GM23338 (cell line): ENCODE results near the gene TNK2.

ENCODE experiments used
- CREB1 ChIP-seq: fragments of 250-450 bp; sonication (Bioruptor Pico); IDR thresholded peaks from 2 replicates; pipeline ENCODE4 v1.5.0; 2020; ENCODE audit warnings: low read depth, mild to moderate bottlenecking, moderate library complexity
- EZH2 ChIP-seq: fragments of 200-600 bp; sonication (generic); IDR thresholded peaks from one replicate; pipeline ENCODE4 v1.8.0; 2017; ENCODE audit warnings: antibody characterized with exemption, mild to moderate bottlenecking, low read depth; ENCODE audit not compliant: unreplicated experiment
- EZH2phosphoT487 ChIP-seq: fragments of 200-600 bp; sonication (generic); IDR thresholded peaks from one replicate; pipeline ENCODE4 v1.8.1; 2018; ENCODE audit warnings: antibody characterized with exemption; ENCODE audit not compliant: unreplicated experiment
- JUNB ChIP-seq: IDR thresholded peaks from one replicate; pipeline ENCODE4 v1.6.1; 2016; ENCODE audit warnings: antibody characterized with exemption; ENCODE audit not compliant: unreplicated experiment
- POLR2AphosphoS5 ChIP-seq: IDR thresholded peaks from 2 replicates; pipeline ENCODE4 v1.6.1; 2016; ENCODE audit warnings: antibody characterized with exemption, low read depth
- STAT1 ChIP-seq: IDR thresholded peaks from one replicate; pipeline ENCODE4 v1.6.1; 2016; ENCODE audit warnings: antibody characterized with exemption; ENCODE audit not compliant: unreplicated experiment
- ZNF331 ChIP-seq: fragments of 250-450 bp; sonication (Bioruptor Pico); IDR thresholded peaks from 2 replicates; pipeline ENCODE4 v1.5.0; 2020; ENCODE audit warnings: low read depth, mild to moderate bottlenecking, moderate library complexity
- ZNF462 ChIP-seq: fragments of 250-450 bp; sonication (Bioruptor Pico); IDR thresholded peaks from 2 replicates; pipeline ENCODE4 v1.5.0; 2020; ENCODE audit warnings: mild to moderate bottlenecking, moderate library complexity
- TF ChIP-seq, protein P1 (sequence below), 2 experiments: fragments of 200-600 bp in 1 of 2; sonication (generic) in 1 of 2; conservative IDR thresholded peaks; 2 replicates each; pipeline versions ENCODE4 v1.5.1 to v1.6.1; 2016 to 2017; ENCODE audit warnings: antibody characterized with exemption in 2 of 2, low read depth in 2 of 2, mild to moderate bottlenecking in 2 of 2, moderate library complexity in 1 of 2
- TF ChIP-seq, protein P2 (sequence below): IDR thresholded peaks from 2 replicates; pipeline ENCODE4 v1.6.1; 2016; ENCODE audit warnings: antibody characterized with exemption
- TF ChIP-seq, protein P3 (sequence below): IDR thresholded peaks from one replicate; pipeline ENCODE4 v1.6.1; 2018; ENCODE audit warnings: antibody characterized with exemption; ENCODE audit not compliant: unreplicated experiment

DNA sequence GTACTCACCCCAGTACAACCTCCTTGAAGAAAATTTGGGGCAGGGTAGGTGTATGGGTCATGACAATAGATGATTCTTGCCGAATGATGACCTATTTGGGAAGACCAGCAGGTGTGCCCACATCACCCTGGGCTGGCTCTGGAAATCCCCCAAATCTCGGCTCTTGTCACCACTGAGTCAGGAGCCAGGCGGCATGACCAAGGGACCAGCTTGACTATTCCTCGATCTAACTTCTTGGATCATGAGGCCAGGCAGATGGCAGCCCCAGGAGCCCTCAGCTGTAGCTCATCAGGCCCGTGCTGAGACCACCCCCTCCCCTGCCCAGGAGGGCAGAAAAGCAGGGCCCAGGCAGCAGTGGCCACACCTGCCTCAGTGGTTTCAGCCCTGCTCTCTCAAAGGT is 87.5 kb downstream of the TNK2 start:
- TF ChIP-seq STAT1 (no peak), POLR2AphosphoS5 (no peak), JUNB (no peak), EZH2 (no peak), EZH2phosphoT487 (no peak), CREB1 (CRISPR knock-in tag) (no peak), ZNF462 (CRISPR knock-in tag) (no peak), ZNF331 (CRISPR knock-in tag) (no peak)
- TF ChIP-seq, protein P1, sequence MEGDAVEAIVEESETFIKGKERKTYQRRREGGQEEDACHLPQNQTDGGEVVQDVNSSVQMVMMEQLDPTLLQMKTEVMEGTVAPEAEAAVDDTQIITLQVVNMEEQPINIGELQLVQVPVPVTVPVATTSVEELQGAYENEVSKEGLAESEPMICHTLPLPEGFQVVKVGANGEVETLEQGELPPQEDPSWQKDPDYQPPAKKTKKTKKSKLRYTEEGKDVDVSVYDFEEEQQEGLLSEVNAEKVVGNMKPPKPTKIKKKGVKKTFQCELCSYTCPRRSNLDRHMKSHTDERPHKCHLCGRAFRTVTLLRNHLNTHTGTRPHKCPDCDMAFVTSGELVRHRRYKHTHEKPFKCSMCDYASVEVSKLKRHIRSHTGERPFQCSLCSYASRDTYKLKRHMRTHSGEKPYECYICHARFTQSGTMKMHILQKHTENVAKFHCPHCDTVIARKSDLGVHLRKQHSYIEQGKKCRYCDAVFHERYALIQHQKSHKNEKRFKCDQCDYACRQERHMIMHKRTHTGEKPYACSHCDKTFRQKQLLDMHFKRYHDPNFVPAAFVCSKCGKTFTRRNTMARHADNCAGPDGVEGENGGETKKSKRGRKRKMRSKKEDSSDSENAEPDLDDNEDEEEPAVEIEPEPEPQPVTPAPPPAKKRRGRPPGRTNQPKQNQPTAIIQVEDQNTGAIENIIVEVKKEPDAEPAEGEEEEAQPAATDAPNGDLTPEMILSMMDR (conservative IDR thresholded peaks at IDR 0.05; ENCODE audit: low read depth in 2 of 2) = no peak
- TF ChIP-seq, protein P2, sequence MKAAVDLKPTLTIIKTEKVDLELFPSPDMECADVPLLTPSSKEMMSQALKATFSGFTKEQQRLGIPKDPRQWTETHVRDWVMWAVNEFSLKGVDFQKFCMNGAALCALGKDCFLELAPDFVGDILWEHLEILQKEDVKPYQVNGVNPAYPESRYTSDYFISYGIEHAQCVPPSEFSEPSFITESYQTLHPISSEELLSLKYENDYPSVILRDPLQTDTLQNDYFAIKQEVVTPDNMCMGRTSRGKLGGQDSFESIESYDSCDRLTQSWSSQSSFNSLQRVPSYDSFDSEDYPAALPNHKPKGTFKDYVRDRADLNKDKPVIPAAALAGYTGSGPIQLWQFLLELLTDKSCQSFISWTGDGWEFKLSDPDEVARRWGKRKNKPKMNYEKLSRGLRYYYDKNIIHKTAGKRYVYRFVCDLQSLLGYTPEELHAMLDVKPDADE = no peak
- TF ChIP-seq, protein P3, sequence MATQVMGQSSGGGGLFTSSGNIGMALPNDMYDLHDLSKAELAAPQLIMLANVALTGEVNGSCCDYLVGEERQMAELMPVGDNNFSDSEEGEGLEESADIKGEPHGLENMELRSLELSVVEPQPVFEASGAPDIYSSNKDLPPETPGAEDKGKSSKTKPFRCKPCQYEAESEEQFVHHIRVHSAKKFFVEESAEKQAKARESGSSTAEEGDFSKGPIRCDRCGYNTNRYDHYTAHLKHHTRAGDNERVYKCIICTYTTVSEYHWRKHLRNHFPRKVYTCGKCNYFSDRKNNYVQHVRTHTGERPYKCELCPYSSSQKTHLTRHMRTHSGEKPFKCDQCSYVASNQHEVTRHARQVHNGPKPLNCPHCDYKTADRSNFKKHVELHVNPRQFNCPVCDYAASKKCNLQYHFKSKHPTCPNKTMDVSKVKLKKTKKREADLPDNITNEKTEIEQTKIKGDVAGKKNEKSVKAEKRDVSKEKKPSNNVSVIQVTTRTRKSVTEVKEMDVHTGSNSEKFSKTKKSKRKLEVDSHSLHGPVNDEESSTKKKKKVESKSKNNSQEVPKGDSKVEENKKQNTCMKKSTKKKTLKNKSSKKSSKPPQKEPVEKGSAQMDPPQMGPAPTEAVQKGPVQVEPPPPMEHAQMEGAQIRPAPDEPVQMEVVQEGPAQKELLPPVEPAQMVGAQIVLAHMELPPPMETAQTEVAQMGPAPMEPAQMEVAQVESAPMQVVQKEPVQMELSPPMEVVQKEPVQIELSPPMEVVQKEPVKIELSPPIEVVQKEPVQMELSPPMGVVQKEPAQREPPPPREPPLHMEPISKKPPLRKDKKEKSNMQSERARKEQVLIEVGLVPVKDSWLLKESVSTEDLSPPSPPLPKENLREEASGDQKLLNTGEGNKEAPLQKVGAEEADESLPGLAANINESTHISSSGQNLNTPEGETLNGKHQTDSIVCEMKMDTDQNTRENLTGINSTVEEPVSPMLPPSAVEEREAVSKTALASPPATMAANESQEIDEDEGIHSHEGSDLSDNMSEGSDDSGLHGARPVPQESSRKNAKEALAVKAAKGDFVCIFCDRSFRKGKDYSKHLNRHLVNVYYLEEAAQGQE = no peak
